Measurements from ENCODE around the gene RTN4RL1. TPM values are rescaled to one million over a fixed set of nuclear protein-coding genes. Genes with fewer than 3 reads are reported as not detected.
A peak's percentile ranks its signal among the peaks of the same experiment; 100 is the strongest.

Gene RTN4RL1
- total RNA-seq, 6 donors from 2014 or later = 5.1 to 7.3 (median 6.2) TPM

- Histone ChIP-seq H3K27ac (no peak overlapping the region), H3K9me3 (no peaks in the 10 kb centered on the region), H3K4me1 (peaks cover 0 to 15% (median 4%) of the 10 kb centered on the region in 4 donors), H3K4me3 (no peak overlapping the region), H3K27me3 (no peaks in the 10 kb centered on the region), H3K36me3 (no peaks in the 10 kb centered on the region)
- no peak for DNase-seq
- ATAC-seq (ENCODE audit: low FRiP score in 2 of 2) = no peak
- TF ChIP-seq POLR2AphosphoS5 (IDR thresholded peaks at IDR 0.05) (no peak), EP300 (IDR thresholded peaks at IDR 0.05) (no peak), CTCF (IDR thresholded peaks at IDR 0.05) (no peak)
- 78 to 82% methylated on average over 6 to 7 of the region's 7 CpGs for WGBS, 2 donors
Measured at GRCh38 chr17:1942066-1942365, 83.1 kb downstream of the RTN4RL1 start.

GRCh38 chr17:1941272-1942065 is 83.7 kb downstream of the RTN4RL1 start:
- Histone ChIP-seq H3K27me3 (no peaks in the 10 kb centered on the region), H3K4me3 (no peak overlapping the region), H3K9me3 (no peaks in the 10 kb centered on the region), H3K4me1 (peaks cover 0 to 15% (median 4%) of the 10 kb centered on the region in 4 donors), H3K27ac (no peak overlapping the region), H3K36me3 (no peaks in the 10 kb centered on the region)
- ATAC-seq (ENCODE audit: low FRiP score in 2 of 2) (no peak), DNase-seq (no peak)
- no peak for TF ChIP-seq CTCF (IDR thresholded peaks at IDR 0.05)
- no peak for TF ChIP-seq EP300 (IDR thresholded peaks at IDR 0.05)
- no peak for TF ChIP-seq POLR2AphosphoS5 (IDR thresholded peaks at IDR 0.05)
- no peak for TF ChIP-seq POLR2A (IDR thresholded peaks at IDR 0.05)
- 66 to 80% methylated on average over 5 to 19 of the region's 23 CpGs for WGBS, 2 donors

GRCh38 chr17:1940810-1941185 is 84.3 kb downstream of the RTN4RL1 start:
- H3K27me3 ChIP-seq = no peaks in the 10 kb centered on the region
- WGBS, 2 donors = 68 to 84% methylated on average over 9 to 10 of the region's 10 CpGs
- H3K27ac ChIP-seq = no peak overlapping the region
- TF ChIP-seq EP300 (IDR thresholded peaks at IDR 0.05) (no peak), POLR2A (IDR thresholded peaks at IDR 0.05) (no peak)
- H3K9me3 ChIP-seq = no peaks in the 10 kb centered on the region
- peaks cover 0 to 15% (median 4%) of the 10 kb centered on the region in 4 donors for H3K4me1 ChIP-seq
- DNase-seq (no peak), ATAC-seq (ENCODE audit: low FRiP score in 2 of 2) (no peak)
- H3K36me3 ChIP-seq = no peaks in the 10 kb centered on the region
- no peak overlapping the region for H3K4me3 ChIP-seq

GRCh38 chr17:1939981-1940809 is 84.9 kb downstream of the RTN4RL1 start:
- H3K27ac ChIP-seq = peak overlapping the region in 2 of 4 donors; percentile 9 to 56
- WGBS, 2 donors = 78% methylated on average over 26 to 27 of the region's 27 CpGs
- no peak for DNase-seq
- H3K9me3 ChIP-seq = no peaks in the 10 kb centered on the region
- no peaks in the 10 kb centered on the region for H3K27me3 ChIP-seq
- H3K36me3 ChIP-seq = no peaks in the 10 kb centered on the region
- no peak overlapping the region for H3K4me3 ChIP-seq
- peaks cover 0 to 15% (median 4%) of the 10 kb centered on the region in 4 donors for H3K4me1 ChIP-seq
- no peak for TF ChIP-seq POLR2A (IDR thresholded peaks at IDR 0.05)
- TF ChIP-seq CTCF (IDR thresholded peaks at IDR 0.05) = no peak
- TF ChIP-seq EP300 (IDR thresholded peaks at IDR 0.05) = no peak
- TF ChIP-seq POLR2AphosphoS5 (IDR thresholded peaks at IDR 0.05) = peak in 1 of 2 donors; percentile 61
- no peak for ATAC-seq (ENCODE audit: low FRiP score in 2 of 2)

- WGBS, 2 donors = 95 to 100% methylated on average over 7 to 25 of the region's 25 CpGs
- H3K27me3 ChIP-seq = no peaks in the 10 kb centered on the region
- peaks cover 0 to 12% (median 6%) of the 10 kb centered on the region in 4 donors for H3K4me1 ChIP-seq
- no peaks in the 10 kb centered on the region for H3K9me3 ChIP-seq
- no peak for TF ChIP-seq POLR2A (IDR thresholded peaks at IDR 0.05)
- TF ChIP-seq CTCF (IDR thresholded peaks at IDR 0.05) = no peak
- no peak for TF ChIP-seq EP300 (IDR thresholded peaks at IDR 0.05)
- TF ChIP-seq POLR2AphosphoS5 (IDR thresholded peaks at IDR 0.05) = no peak
- no peak overlapping the region for H3K4me3 ChIP-seq
- DNase-seq (no peak), ATAC-seq (ENCODE audit: low FRiP score in 2 of 2) (no peak)
- no peaks in the 10 kb centered on the region for H3K36me3 ChIP-seq
- H3K27ac ChIP-seq = no peak overlapping the region
Measured at GRCh38 chr17:1937461-1937860, 87.7 kb downstream of the RTN4RL1 start.
